GM08714 (cell line): ENCODE results near the gene DHX57.
"Not testable (repeated sequence)": the region's sequence is repeated elsewhere in the genome, so short reads cannot be mapped to it uniquely, and the experiment has no call there.

Source experiments
- H3K4me3 ChIP-seq: fragments of 200-500 bp; sonication (Bioruptor generic); 2 replicates; pipeline ENCODE4 v1.5.1; 2014; ENCODE audit warnings: mild to moderate bottlenecking, low read length, inconsistent platforms
- ZNF274 ChIP-seq: IDR thresholded peaks from 2 replicates; pipeline ENCODE4 v1.6.1; 2012; ENCODE audit warnings: mild to moderate bottlenecking, low read depth, low read length

DHX57 gene

DNA sequence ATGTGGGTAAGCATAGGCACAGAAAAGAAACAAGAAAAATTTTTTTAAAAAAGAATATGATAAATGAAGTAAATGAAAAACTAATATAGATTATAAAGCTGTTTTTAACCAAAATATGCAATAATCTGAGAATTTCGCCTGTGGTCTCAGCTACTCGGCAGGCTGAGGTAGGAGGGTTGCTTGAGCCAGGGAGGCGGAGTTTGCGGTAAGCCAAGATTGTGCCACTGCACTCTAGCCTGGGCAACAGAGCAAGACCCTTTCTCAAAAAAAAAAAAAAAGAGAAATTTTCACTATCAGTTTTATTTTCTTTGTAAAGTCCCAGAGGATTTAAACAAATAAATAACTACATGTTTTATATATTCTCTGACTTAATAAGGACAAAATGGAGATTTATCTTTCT lies 47.3 kb downstream of the DHX57 start:
- TF ChIP-seq ZNF274: no peak

GRCh38 chr2:38827539-38828145 lies 48.1 kb downstream of the DHX57 start:
- not testable (repeated sequence) for H3K4me3 ChIP-seq

More for the DNA sequence above, 47.3 kb downstream of the DHX57 start:
- no peak overlapping the region for H3K4me3 ChIP-seq

DNA sequence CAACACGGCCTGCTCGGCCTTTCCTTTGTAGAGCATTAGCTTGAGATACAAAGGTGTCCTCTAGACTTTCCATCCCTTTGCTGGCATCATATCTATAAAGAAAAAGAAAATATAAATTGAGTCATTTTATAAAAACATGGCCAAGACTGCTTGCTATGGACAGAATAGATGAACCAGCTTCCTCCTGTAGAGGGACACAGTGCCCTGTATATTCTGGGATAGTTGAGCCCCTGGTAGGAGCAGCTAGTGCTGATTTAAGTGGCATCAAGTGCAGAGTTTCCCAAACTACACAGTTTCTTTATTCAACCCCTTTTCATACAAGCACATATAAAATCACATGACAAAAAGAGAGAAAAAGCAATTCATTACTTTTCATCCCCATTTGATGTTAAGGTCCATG lies 49.8 kb downstream of the DHX57 start:
- TF ChIP-seq ZNF274: no peak

DNA sequence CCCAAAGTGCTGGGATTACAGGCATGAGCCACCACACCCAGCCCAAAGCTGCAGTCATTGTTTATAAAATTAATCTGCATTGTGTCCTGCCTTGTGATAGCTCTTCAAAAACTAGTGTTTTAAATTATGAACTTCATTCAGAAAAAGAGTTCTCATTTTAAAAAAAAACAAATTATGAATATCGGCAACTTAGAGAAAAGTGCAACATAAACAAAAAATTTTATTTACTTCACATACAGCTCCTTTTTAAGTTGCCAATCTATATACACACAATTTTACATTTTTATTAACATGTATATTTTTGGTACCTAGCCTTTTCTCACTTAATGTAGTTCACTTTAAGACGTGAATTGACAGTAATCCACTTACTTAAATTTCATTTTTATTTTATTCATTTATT lies 50.8 kb downstream of the DHX57 start:
- no peak overlapping the region for H3K4me3 ChIP-seq
- TF ChIP-seq ZNF274: no peak

More for the DNA sequence above, 49.8 kb downstream of the DHX57 start:
- no peak overlapping the region for H3K4me3 ChIP-seq

- TF ChIP-seq ZNF274: no peak
- H3K4me3 ChIP-seq: no peak overlapping the region
Observed at GRCh38 chr2:38823386-38823785, 52.3 kb downstream of the DHX57 start.

DNA sequence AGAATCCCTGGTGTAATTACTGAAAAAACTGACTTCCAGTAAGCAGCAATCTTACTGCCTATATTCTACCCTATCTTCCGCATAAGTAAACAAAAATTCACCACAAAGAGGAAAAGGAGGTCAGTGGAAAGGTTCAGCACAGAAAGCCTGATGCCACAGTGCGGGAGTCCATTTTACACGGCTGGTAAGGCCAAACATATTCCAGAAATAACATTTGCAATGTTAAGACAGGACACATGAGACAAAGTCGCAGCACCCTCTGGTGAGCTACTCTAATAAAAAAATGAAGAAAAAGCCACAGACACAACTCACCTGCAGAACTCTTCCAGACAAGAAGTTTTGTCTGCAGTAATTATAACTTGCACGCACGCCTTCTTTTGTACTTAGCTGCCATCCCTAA lies 57.2 kb downstream of the DHX57 start:
- TF ChIP-seq ZNF274: no peak
- no peak overlapping the region for H3K4me3 ChIP-seq

GRCh38 chr2:38815936-38816335 lies 59.8 kb downstream of the DHX57 start:
- no peak overlapping the region for H3K4me3 ChIP-seq
- no peak for TF ChIP-seq ZNF274

DNA sequence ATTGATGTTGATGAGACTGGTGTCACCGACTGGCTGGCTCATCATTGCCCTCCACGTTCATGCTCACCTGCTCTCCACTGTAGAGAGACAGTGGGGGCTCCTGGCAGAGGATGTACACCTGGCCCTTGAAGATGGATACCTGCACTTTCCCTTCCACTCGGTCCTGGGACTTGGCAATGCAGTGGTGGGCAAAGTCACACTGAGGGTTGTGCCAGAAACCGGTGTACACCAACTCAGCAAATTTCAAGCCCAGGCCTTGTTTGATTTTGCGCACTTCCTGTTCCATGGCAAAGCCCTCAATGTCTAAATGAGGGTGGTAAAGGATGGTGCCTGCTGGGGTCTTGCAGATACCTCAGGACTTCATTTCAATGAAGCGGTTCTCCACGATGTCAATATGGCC lies 65.2 kb downstream of the DHX57 start:
- TF ChIP-seq ZNF274: no peak

DNA sequence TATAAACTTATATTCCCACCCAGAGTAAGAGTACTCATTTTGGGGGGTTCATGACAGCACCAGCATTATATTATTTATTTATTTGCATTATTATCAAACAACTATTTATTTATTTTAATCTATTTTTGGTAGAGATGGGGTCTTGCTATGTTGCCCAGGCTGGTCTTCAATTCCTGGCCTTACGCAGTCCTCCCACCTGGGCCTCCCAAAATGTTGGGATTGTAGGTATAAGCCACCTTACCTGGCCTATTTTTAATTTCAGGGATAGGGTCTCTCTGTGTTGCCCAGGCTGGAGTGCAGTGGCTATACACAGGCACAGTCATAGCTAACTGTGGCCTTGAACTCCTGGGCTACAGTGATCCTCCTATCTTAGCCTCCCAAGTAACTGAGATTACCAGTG lies 67.1 kb downstream of the DHX57 start:
- no peak for TF ChIP-seq ZNF274
- no peak overlapping the region for H3K4me3 ChIP-seq

More for the DNA sequence above, 65.2 kb downstream of the DHX57 start:
- no peak overlapping the region for H3K4me3 ChIP-seq

- TF ChIP-seq ZNF274: no peak
Observed at GRCh38 chr2:38806733-38807059, 69.0 kb downstream of the DHX57 start.

DNA sequence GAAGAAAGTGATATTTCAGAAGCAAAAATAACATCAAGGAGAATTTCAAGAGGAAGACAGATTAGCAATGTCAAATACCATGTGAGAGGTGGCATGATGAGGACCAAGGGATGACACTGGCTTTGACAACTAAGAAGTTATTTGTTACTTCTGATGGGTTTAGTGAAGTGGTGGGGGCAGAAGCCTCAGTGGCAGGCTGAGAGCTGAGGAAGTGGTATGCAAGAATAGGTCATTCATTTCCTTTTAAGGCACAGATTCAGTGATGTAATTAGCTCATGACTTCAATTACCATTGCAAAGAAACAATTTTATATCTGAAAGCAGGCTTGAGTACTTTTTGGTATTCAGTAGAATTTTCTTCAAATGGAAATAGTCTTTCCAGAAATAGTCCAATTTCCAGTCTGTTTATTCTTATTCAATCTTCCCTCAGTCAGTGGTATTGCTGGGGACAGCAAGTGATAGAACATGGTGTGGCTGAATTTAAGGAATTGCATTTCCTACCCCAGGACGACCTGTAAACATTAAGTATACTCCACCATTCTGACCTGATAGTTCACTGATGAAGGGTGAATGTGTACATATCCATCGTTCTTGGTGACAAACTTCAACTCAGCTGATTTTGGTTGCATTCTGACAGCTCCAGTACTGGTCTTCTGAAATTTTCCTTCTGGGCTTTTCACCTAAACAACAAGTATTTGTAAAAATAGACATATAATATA lies 69.6 kb downstream of the DHX57 start:
- no peak for TF ChIP-seq ZNF274
- no peak overlapping the region for H3K4me3 ChIP-seq

More at GRCh38 chr2:38806733-38807059, 69.0 kb downstream of the DHX57 start:
- no peak overlapping the region for H3K4me3 ChIP-seq

DNA sequence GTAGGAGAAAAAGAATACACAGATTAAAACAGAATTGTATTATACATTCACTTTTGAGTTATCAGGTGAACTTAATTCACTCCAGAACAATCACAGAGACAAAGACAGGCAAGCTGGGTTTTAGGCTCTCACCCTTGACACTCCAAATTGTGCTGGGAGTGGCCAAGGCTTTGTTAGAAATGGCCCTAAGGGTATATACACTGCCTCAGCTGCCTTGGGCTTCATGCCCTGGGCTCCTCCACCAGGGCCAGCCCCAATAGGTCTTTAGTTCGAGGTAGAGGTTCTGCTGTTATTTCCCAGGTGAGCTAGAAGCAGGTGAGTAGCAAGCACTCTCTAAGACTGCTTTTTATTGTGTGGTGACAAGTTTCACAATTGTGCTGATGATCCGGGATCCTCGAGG lies 77.8 kb downstream of the DHX57 start:
- no peak overlapping the region for H3K4me3 ChIP-seq
- TF ChIP-seq ZNF274: no peak

DNA sequence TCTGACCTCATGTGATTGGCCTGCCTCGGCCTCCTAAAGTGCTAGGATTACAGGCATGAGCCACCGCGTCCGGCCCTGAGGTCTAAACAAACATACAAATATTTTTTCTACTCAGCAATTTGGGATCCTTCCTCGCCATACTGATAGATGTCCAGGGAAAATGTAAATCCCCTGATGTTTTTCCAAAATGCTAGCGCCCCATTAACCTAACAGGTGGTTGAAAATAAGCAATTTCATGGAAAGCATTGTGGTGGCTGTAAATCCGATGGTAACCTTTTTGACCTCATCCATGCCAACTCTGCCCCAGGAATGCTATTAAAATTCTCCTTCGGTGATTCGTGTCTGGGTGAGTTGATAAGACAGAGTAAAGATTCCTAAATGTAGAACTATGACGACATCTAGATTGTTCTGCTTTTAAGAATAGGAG lies 78.5 kb downstream of the DHX57 start:
- no peak for TF ChIP-seq ZNF274
- H3K4me3 ChIP-seq: no peak overlapping the region

GRCh38 chr2:38795016-38795415 lies 80.7 kb downstream of the DHX57 start:
- not testable (repeated sequence) for H3K4me3 ChIP-seq

DNA sequence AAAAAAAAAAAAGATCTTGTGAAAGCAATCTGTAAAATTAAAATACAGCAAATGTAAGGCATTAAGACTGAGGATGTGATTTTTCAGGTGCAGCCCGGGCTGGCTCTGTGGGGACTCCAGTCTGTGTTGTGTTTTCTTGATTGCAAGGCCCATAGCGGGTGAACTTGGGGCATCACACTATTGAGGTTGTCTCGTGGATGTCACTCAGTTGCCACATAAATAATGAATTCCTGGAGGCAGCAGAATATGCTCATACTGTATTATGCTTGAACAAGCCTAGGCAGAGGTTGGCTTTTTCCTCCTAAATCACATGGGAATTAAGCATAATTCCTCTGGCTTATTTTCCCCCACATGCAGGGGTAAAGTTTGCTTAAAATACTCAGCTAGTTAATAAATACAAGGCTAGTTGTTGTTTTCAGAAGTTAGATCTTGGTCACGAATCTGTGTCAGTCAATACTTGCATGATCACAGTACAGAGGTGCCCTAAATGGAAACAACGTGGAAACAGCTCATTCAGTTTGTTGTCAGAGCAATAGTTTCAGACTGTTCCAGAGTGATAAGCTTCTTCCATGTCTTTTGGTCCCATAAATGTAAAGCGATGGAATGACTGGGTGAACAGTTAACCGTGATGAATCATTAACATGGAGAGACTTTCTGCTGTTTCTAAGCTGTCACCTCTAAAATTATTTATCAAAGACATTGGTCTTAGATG lies 81.3 kb downstream of the DHX57 start:
- TF ChIP-seq ZNF274: no peak

More for the DNA sequence above, 81.3 kb downstream of the DHX57 start:
- H3K4me3 ChIP-seq: no peak overlapping the region
